Measurements from ENCODE around the gene HLA-DOB.

Gene HLA-DOB

GRCh38 chr6:32814145-32814544 lies 2.7 kb downstream of the HLA-DOB start:
- no peak for TF ChIP-seq FOXP2 (optimal IDR thresholded peaks at IDR 0.05; ENCODE audit: borderline replicate concordance, extremely low read depth, extremely low read length, insufficient read depth)
- no peak for TF ChIP-seq POLR2AphosphoS5 (IDR thresholded peaks at IDR 0.05; ENCODE audit: low read depth, low read length)
- no peak for TF ChIP-seq TAF1 (IDR thresholded peaks at IDR 0.05; ENCODE audit: borderline replicate concordance, insufficient read depth, low read length)
- no peak for TF ChIP-seq REST (IDR thresholded peaks at IDR 0.05; ENCODE audit: insufficient read depth in 1 of 2, low read depth in 2 of 2, low read length in 2 of 2)
- TF ChIP-seq SIN3A (IDR thresholded peaks at IDR 0.05; ENCODE audit: borderline replicate concordance, insufficient read depth, low read length), result no peak

- no peak for TF ChIP-seq POLR2AphosphoS5 (IDR thresholded peaks at IDR 0.05; ENCODE audit: low read depth, low read length)
- TF ChIP-seq TAF1 (IDR thresholded peaks at IDR 0.05; ENCODE audit: borderline replicate concordance, insufficient read depth, low read length), result no peak
- no peak for TF ChIP-seq REST (IDR thresholded peaks at IDR 0.05; ENCODE audit: insufficient read depth in 1 of 2, low read depth in 2 of 2, low read length in 2 of 2)
- TF ChIP-seq FOXP2 (optimal IDR thresholded peaks at IDR 0.05; ENCODE audit: borderline replicate concordance, extremely low read depth, extremely low read length, insufficient read depth), result no peak
- TF ChIP-seq SIN3A (IDR thresholded peaks at IDR 0.05; ENCODE audit: borderline replicate concordance, insufficient read depth, low read length), result no peak
These were observed 7.6 kb downstream of the HLA-DOB start for GRCh38 chr6:32809171-32809570.

- TF ChIP-seq REST (IDR thresholded peaks at IDR 0.05; ENCODE audit: insufficient read depth in 1 of 2, low read depth in 2 of 2, low read length in 2 of 2) (no peak), FOXP2 (optimal IDR thresholded peaks at IDR 0.05; ENCODE audit: borderline replicate concordance, extremely low read depth, extremely low read length, insufficient read depth) (no peak)
These were observed 9.7 kb downstream of the HLA-DOB start for GRCh38 chr6:32807020-32807580.

- no peak for TF ChIP-seq POLR2AphosphoS5 (IDR thresholded peaks at IDR 0.05; ENCODE audit: low read depth, low read length)
- TF ChIP-seq TAF1 (IDR thresholded peaks at IDR 0.05; ENCODE audit: borderline replicate concordance, insufficient read depth, low read length), result no peak
- no peak for TF ChIP-seq SIN3A (IDR thresholded peaks at IDR 0.05; ENCODE audit: borderline replicate concordance, insufficient read depth, low read length)
- TF ChIP-seq FOXP2 (optimal IDR thresholded peaks at IDR 0.05; ENCODE audit: borderline replicate concordance, extremely low read depth, extremely low read length, insufficient read depth), result no peak
- TF ChIP-seq REST (IDR thresholded peaks at IDR 0.05; ENCODE audit: insufficient read depth in 1 of 2, low read depth in 2 of 2, low read length in 2 of 2), result no peak
These were observed 13.4 kb downstream of the HLA-DOB start for GRCh38 chr6:32803416-32803815.

GRCh38 chr6:32799740-32800139 lies 17.1 kb downstream of the HLA-DOB start:
- TF ChIP-seq FOXP2 (optimal IDR thresholded peaks at IDR 0.05; ENCODE audit: borderline replicate concordance, extremely low read depth, extremely low read length, insufficient read depth) (no peak), POLR2AphosphoS5 (IDR thresholded peaks at IDR 0.05; ENCODE audit: low read depth, low read length) (no peak), REST (IDR thresholded peaks at IDR 0.05; ENCODE audit: insufficient read depth in 1 of 2, low read depth in 2 of 2, low read length in 2 of 2) (no peak), TAF1 (IDR thresholded peaks at IDR 0.05; ENCODE audit: borderline replicate concordance, insufficient read depth, low read length) (no peak), SIN3A (IDR thresholded peaks at IDR 0.05; ENCODE audit: borderline replicate concordance, insufficient read depth, low read length) (no peak)

All from PFSK-1 (cell line).